GM19240 (cell line): ENCODE data around the gene WDR91.

Experiments
- DNase-seq: peaks from one replicate; pipeline ENCODE4 v3.0.0; 2011; ENCODE audit warnings: low spot score; ENCODE audit not compliant: insufficient read length

The WDR91 gene

DNA sequence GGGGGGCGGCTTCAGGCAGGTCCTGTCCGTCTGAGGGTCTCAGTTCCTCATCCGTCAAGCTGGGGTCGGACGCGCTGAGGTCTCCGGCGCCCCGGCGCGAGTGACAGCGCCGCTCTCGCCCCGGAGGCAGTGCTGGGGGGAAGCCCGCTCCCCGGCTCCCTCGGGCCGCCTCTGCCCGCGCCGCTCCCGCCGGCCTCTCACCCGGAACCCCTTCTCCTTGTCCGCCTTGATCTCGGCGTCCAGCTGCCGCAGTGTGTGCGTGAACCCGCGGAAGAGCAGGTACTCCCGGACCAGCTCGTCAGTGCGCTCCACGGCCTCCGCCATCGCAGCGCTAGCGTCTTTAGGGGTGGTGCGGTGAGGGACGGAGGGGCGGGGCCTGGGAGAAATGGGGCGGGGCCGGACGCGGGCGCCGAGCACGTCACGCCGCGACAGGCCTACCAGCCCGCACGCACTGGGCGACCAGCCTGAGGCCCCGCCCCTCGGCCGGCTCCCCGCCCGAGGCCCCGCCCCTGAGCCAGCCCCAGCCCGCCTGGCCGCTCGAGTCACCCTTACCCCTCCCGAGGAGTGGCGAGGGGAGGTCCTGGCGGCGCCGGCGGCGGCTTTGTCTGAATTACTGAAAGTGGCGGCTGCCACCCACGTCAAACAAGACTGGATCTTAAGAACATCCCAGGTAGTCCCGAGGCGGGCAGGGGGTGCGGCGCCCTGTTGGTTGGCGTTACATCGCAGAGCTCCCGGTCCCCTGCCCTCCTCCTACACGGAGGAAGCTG, at the start of gene WDR91:
Gene WDR91, minus strand, starts transcription at position 348 of the 767 bp plus-strand sequence. Its CDS starts 24 bp downstream, at position 324.
- DNase-seq = peak; percentile 91

DNA sequence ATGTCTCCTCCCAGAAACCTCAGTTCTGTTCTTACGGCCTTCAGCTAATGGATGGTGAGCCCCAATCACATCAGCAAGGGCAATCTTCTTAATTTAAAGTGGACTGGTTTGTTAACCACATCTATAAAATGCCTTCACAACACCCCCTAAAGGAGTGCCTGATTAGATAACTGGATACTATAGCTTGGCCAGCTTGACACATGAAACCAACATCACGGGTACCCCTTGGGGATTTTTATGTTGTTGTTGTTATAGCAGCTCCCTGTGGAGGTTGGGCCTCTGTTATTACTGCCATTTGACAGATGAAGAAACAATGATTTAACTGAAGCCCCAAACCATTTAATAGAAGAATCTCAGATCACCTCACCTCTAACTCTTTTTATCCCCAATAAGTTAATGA, 49.1 kb upstream of the WDR91 start:
- no peak for DNase-seq

GRCh38 chr7:135259702-135260101, 48.4 kb upstream of the WDR91 start:
- no peak for DNase-seq

- no peak for DNase-seq
Measured at GRCh38 chr7:135258585-135258984, 47.3 kb upstream of the WDR91 start.

GRCh38 chr7:135257790-135258189, 46.5 kb upstream of the WDR91 start:
- DNase-seq = no peak

GRCh38 chr7:135253851-135254771, 42.8 kb upstream of the WDR91 start:
- DNase-seq = no peak

- no peak for DNase-seq
Measured at GRCh38 chr7:135251496-135252391, 40.4 kb upstream of the WDR91 start.

- no peak for DNase-seq
Measured at GRCh38 chr7:135248546-135248945, 37.2 kb upstream of the WDR91 start.

GRCh38 chr7:135247746-135248471, 36.6 kb upstream of the WDR91 start:
- DNase-seq = no peak

DNA sequence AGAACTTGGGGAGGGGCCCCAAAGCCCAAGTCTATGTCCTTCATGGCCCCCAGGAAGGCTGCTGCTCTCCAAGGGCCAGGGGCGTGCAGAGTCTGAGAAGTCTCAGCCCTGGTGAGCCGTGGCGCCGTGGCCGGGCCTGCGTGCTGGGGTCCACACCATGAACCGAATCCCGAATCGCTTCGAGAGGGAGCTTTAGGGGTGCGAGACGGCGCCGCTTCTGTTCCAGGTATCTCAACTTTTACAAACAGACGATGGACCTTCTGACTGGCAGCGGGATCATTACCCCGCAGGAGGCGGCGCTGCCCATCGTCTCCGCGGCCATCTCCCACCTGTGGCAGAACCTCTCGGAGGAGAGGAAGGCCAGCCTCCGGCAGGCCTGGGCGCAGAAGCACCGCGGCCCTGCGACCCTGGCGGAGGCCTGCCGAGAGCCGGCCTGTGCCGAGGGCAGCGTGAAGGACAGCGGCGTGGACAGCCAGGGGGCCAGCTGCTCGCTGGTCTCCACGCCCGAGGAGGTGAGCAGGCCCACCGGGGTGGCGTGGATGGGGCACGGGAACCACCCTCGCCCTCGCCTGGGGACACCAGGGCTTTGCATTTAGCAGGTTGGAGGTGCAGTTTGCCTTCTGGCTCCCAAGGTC, 35.0 kb upstream of the WDR91 start:
- DNase-seq = no peak

- no peak for DNase-seq
Measured at GRCh38 chr7:135245226-135246190, 34.2 kb upstream of the WDR91 start.

GRCh38 chr7:135242096-135242684, 30.9 kb upstream of the WDR91 start:
- DNase-seq = no peak

DNA sequence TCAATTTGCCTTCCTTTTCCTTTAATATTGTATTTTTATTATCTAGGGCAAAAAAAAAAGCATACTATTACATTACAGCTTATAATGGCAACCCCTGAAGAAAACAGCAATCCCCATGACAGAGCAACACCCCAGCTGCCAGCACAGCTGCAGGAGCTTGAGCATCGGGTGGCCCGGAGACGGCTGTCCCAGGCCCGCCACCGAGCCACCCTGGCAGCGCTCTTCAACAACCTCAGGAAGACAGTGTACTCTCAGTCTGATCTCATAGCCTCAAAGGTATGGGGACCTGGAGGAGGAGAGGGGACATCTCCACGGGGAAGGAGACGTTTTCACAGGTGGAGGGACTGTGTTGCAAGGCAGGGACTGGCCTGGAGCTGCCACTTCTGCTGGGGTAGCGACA, 29.1 kb upstream of the WDR91 start:
- no peak for DNase-seq

- DNase-seq = no peak
Measured at GRCh38 chr7:135239263-135239662, 27.9 kb upstream of the WDR91 start.

- no peak for DNase-seq
Measured at GRCh38 chr7:135238112-135238744, 26.9 kb upstream of the WDR91 start.

- DNase-seq = no peak
Measured at GRCh38 chr7:135236727-135237126, 25.4 kb upstream of the WDR91 start.

DNA sequence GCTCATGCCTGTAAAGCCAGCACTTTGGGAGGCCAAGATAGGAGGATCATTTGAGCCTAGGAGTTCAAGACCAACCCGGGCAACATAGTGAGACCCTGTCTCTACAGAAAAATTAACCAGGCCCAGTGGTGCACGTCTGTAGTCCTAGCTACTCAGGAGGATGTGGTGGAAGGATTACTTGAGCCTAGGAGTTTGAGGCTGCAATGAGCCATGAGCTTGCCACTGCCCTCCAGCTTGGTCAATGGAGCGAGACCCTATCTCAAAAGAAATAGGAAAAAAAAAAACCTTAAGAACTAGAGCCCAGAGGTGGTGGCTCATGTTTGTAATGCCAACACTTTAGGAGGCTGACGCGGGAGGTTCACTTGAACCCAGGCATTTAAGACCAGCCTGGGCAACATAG, 24.5 kb upstream of the WDR91 start:
- no peak for DNase-seq

DNA sequence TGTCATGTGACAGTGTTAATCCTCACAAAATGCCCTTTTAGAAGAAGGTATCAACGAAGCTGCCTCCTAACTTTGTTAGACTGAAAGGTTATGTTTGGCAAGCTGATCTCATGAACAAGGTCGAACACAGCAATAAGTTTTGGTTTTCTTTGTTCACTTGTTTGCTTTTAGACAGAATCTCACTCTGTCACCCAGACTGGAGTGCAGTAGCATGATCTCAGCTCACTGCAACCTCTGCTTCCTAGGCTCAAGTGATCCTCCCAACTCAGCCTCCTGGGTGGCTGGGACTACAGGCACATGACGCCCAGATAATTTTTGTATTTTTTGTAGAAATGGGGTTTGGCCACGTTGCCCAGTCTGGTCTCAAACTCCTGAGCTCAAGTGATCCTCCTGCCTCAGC, 23.4 kb upstream of the WDR91 start:
- DNase-seq = no peak
